GM21576 (cell line): Measurements from ENCODE around the gene MINDY4.

Experiments used
- ATAC-seq: cut with Tn5 transposase; IDR thresholded peaks from one replicate; pipeline ENCODE4 v1.9.1; 2021; ENCODE audit warnings: mild to moderate bottlenecking, moderate library complexity; ENCODE audit not compliant: unreplicated experiment

The MINDY4 gene

DNA sequence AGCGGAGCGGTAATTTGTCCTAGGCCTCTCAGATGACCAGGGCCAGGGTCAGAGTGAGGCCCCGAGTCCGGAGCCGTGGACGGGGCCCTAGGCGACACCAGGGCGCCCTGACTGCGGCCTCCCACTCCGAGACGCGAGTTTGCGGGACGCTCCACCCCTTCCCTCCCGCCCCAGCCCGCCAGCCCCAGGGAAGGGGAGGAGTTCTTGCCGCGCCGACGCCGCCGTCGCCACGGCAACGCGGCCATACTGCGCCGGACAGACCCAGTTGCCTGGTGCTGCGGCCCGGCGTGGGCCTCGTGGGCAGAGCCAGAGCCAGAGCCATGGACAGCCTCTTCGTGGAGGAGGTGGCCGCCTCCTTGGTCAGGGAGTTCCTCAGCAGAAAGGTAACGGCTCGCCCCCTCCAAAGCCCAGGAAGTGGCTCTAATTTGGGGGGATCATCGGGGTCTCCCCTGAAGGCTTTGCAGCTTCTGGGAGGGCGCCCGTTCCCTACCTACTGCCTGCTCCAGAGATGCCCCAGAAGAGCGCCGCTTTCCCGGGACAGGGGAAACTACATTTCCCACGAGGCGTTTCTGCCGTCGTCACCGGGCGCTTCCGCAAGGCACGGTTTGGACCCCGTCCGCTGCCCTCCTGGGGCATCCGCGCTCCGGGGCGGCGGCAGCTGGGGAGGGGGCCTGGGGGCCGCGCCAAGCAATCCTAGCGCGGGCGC lies at the start of gene MINDY4:
TSS of gene MINDY4 (plus strand) at position 244 of the 706 bp plus-strand sequence. CDS start at position 321, 77 bp downstream.
- peak; percentile 84 for ATAC-seq

DNA sequence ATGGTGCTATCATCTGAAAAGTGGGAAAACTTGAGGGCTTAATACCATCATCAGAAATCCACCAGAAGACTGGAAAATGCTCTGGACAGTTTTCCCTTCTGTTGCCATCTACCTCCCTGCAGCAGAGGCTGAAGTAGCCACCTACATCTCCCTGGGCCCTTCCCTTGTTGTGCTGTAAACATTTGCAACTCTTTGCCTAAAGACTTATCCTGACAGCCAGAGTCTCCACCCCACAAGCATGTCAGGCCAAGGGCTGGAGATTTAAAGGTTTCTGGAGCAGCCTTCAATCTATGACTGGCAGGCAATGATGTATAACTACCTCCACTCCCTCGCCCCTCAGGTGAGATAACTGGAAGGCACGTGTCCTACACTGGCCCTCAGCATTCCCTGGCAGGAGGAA lies 49.0 kb upstream of the MINDY4 start:
- ATAC-seq, result no peak

GRCh38 chr7:30722671-30723070 lies 48.5 kb upstream of the MINDY4 start:
- ATAC-seq, result no peak

- ATAC-seq, result no peak
Measured at GRCh38 chr7:30723776-30724175, 47.4 kb upstream of the MINDY4 start.

DNA sequence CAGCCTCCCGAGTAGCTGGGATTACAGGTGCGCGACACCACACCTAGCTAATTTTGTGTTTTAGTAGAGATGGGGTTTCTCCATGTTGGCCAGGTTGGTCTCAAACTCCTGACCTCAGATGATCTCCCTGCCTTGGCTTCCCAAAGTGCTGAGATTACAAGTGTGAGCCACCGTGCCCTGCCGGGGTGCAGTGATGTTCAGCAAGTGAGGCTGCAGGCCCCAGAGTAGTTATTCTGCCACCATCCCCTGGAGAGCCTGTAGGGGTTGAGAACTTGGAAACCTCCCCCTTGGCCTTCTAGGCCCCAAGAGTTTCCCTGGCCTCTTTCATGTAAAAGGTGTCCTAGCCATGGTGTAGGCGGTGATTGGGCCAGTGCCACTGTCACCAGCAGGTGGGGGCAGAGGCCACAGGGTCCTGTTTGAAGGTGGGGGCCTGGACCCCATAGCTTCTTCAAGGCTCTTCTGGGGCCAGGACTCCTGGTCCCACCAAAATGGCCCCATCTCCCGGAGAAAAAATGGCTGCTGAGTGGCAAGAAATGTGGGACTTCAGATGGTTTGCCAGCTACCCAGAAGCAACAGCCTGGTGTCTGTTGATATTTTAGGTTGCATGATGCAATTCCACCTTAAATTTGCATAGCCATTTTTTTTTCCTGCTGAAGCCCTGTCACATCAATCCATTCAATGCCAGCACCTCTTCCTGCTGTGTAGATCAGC lies 44.8 kb upstream of the MINDY4 start:
- no peak for ATAC-seq

DNA sequence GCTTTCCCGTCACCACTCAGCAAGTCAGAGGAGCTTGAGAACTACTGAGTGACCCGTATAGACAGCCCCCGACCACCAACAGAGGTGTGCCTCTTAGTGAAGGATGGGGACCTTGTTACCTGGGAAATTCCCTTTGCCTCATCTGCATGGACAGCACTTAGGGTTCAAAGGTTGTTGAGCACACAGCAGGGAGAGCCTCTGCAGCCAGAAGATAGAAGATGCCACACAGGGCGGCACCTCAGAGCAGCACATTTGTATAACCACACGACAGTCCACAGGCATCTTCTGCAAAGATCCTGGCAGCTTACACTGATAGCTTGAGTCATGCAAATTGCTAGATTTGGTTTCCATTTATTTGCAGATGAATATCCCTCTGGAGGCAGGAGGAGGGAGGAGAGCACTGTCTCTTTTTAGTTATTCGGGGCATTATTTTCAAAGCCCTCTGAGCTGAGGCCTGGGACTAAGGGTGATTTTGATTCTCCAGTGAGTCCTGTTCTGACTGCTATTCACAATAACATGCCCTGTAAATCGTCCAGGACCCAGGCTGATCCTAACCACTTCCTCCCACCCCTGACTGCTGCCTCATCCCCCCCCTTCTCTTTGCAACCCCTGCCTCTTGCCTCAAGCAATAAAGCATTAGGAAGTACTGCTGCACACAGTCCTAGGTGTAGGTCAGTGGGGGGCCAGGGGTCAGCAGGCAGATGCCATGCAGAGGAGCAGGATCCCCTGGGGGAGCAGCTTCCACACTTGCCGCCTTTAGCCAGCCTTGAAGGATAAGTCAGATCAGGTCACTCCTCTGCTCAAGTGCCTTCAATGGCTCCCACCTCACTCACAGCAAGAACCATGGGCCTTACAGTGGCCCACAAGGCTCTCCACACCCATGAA lies 43.9 kb upstream of the MINDY4 start:
- ATAC-seq, result peak; percentile 54

DNA sequence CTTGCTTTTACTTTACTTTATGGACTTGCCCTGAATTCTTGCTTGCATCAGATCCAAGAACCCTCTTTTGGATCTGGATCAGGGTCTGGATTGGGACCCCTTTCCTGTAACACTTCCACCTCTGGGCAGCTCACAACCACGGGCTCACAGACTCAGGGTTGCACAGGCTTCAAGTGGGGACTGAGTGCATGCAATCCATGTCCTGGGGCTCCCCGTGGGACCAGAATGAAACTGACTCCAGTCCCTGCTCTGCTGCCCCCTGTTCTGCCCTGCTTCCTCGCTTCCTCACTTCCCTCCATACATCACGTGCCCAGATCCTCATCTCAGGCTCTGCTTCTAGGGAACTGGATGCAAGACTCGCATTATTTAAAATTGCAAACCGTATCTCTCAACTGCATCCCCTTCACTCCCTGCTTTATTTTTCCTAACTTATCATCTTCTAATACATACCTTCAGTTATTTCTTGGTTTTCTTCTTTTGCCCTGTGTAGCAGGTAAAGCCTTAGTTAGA lies 42.6 kb upstream of the MINDY4 start:
- ATAC-seq, result no peak

- ATAC-seq, result no peak
Measured at GRCh38 chr7:30729642-30730041, 41.6 kb upstream of the MINDY4 start.

DNA sequence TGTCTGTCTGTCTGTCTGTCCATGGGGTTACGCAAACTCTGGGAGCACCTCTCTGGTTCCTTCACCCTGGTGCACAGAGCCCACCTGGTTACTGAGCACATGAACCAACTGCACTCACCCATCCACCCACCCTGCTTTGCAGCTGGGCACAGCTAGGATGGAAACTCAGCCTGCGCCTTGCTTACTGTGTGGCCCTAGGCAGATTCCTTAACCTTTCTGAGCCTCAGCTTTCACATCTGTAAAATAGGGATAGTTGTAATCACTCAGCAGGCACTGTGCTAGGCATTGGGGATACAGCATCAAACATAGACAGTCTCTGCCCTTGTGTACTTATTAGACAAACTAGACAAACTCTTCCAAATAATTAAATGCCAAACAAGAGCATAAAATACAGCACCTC lies 41.1 kb upstream of the MINDY4 start:
- ATAC-seq, result no peak

DNA sequence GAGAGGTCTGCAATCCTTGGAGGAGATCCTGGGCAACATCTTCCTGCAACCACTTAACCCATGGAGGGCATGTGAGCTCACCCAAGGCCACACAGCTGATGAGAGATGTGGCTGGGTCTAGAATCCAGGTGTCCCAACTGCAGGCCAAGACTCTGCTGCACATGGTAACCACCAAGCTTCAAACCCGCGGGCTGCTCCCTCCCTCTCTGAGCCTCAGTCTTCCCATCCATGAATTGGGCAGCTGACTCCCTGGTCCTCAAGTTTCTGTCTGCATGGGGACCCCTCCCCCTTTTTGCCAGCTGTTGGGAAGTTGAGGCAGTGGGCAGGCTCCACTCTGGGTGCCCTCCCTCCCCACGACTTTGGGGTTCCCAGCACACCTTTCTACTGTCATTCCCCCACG lies 40.2 kb upstream of the MINDY4 start:
- ATAC-seq, result no peak

DNA sequence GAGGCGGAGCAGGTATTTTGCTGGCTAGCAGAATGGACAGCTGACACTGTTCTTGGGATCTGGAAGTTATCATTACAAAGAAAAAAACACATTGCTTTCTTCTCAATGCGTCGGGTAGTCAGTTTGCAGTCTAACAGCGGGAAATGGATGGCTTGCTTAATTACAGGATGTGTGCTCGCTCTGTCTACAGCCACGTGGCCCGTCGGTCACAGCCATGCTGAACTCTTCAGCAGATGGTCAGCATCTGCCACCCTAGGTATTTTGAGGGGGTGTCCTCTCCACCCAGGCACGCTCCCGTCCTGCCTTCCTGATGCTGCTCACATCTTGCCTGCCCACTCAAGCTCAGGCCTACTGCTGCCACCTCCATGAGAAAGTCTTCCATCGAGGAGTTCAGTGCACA lies 39.6 kb upstream of the MINDY4 start:
- ATAC-seq, result no peak

DNA sequence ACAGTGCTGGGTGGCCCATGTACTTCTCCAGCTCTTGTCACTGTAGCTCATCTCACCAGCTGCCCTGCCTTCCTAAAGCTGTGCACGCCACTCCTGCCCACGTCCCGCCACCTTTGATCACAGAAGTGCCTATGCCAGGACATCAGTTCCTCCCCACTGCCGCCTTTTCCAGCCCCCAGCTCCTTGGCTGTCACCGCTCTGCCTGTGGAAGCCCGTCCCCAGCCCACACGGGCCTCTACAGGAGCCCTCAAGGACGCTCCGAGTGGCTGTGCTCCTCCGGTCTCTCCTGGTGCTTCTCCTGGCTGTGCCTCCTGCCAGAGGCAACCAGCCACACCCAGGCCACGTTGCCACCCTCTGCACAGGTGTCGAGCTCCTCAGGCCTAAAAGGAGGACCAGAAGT lies 38.6 kb upstream of the MINDY4 start:
- ATAC-seq, result no peak

DNA sequence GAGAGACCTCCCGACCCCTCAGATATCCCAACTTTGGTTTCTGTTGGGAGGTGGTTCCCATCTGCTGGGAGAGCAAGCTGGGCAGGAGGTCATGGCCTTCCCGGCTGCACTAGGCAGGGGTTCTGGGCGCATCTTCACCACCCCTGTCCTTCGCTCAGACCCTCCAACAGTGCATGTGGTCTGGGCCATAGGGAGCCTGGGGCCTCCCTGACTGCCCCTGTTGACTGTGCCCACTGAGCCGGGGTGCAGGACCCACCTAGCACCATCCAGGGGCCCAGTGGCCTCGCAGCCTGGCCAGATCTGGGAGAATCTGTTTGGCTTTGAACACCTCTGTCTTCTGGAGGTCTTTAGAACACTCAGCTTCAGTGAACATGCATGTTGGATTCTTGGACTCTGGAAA lies 38.0 kb upstream of the MINDY4 start:
- no peak for ATAC-seq

GRCh38 chr7:30733691-30734090 lies 37.5 kb upstream of the MINDY4 start:
- no peak for ATAC-seq

DNA sequence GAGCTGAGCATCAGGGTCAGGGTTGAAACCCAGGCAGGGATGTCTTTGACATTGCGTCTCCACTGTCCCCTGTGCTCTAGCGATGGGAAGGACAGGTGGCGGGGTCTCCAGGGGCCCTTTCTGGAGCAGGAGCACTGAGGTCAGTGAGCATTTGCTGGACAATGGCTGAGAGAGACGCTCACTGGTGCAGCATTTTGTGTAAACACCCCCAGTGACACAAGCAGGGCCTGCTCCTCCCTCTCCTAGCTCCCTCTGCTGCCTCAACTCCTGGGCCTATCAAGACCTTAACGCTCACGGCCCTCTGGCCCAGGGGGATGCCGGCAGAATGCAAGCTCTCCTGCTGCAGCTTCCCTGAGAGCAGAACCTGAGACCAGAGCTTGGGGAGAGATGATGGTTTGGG lies 36.7 kb upstream of the MINDY4 start:
- ATAC-seq, result no peak

DNA sequence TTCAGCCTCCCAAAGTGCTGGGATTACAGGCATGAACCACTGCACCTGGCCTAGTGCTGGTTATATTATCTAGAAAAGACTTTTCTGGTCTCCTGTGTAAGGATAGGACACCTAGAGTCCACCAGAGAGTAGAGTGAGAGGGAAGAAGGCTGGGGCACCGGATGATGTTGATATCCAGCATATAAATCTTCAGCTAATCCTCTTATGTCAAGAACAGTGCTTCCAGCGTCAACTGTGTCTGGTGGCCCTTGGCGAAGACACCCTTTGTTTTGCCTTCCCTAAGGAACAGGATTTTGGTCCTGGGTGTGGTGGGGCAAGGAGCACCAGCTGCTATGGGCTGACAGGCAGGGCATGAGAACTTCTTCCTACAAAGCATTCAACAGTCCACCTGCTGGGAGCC lies 35.6 kb upstream of the MINDY4 start:
- no peak for ATAC-seq

GRCh38 chr7:30736291-30736690 lies 34.9 kb upstream of the MINDY4 start:
- ATAC-seq, result no peak

DNA sequence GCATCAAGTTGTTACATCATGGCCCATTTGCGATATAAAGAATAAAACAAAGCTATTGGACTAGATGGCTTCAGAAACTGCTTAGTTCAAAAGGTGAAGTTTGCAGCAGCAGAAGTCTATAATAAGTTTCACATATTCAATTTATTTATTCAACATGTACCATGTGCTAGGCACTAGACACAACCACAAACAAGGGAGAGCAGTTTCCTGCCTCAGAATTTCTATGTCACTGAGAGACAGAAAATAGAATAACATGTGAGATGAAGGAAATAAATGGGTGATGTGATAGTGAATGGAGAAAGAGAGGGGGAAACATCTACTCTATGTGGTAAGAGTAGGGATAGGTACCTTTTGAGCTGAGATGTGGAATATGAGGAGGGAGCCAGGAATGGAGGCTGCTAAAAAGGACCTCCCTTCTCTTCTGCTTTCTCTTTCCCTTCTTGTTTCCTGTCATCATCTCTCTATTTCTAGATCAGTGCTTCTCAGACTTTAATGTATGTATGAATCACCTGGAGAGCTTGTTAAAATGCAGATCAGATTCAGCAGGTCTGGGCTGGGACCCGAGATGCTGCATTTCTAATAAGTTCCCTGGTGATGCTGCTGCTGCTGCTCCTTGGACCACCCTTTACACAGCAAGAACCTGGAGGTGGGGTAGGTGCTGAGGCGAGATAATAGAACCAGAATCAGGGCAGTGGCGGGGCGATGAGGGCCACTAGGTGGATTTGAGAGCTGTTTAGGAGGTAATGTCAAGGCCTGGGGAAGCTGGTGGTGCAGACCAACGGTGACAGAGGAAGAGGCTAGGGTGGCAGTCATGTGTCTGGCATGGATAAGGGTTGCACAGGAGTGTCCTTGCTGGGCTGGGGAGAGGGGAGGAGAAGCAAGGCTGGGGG lies 32.9 kb upstream of the MINDY4 start:
- ATAC-seq, result no peak

DNA sequence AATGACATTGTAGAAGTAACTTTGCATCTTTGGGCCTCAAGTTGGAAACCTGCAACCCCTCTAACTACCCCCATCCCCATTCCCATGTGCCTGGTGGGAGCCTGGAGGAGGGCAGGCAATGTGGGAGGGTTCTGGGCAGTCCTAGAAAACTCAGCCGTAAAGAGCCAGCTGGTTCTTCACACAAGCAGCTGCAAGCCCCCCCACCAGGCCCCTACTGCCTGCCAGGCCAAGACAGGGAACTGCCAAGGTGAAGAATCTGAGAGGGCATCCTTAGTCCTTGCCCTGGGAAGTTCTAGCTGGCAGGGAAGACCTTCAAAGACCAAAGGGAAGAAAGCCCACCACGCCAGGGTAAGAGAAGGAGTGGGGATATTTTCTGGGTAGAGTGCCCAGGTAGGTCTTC lies 31.5 kb upstream of the MINDY4 start:
- ATAC-seq, result no peak

GRCh38 chr7:30740417-30741181 lies 30.6 kb upstream of the MINDY4 start:
- ATAC-seq, result peak; percentile 66
